CD8-positive, alpha-beta memory T cell (primary cell): ENCODE results near the gene CLIC3. TPM values are rescaled to one million over a fixed set of nuclear protein-coding genes. Genes with fewer than 3 reads are reported as not detected.

Experiments used
- CTCF ChIA-PET: fragments of 350-600 bp; sonication (Branson Sonifier 250); formaldehyde crosslinking; loops from one replicate; lab custom pipeline; 2021; ENCODE audit warnings: antibody characterized with exemption; lab: Charles Lee
- POLR2A ChIA-PET: fragments of 350-600 bp; sonication (Branson Sonifier 250); formaldehyde crosslinking; loops from one replicate; lab custom pipeline; 2021; ENCODE audit warnings: antibody characterized with exemption; lab: Charles Lee
- DNase-seq, 5 donors: peaks; one replicate each; pipeline versions ENCODE4 v3.0.0 to v3.0.0-alpha.2; 2020 to 2022; ENCODE audit warnings: mixed read lengths in 1 of 5
- H3K27ac ChIP-seq: one replicate; pipeline ENCODE4 v1.7.0; 2013; ENCODE audit warnings: low read depth, mild to moderate bottlenecking, low read length, moderate library complexity
- H3K27me3 ChIP-seq: 2 replicates; pipeline ENCODE4 v1.7.0; 2013; ENCODE audit warnings: low read length, mild to moderate bottlenecking; ENCODE audit not compliant: insufficient read depth, poor library complexity, severe bottlenecking
- H3K36me3 ChIP-seq: 2 replicates; pipeline ENCODE4 v1.7.0; 2013; ENCODE audit warnings: mild to moderate bottlenecking, low read length, moderate library complexity; ENCODE audit not compliant: insufficient read depth
- H3K4me1 ChIP-seq: 2 replicates; pipeline ENCODE4 v1.7.0; 2013; ENCODE audit warnings: mild to moderate bottlenecking, low read length, moderate library complexity; ENCODE audit not compliant: insufficient read depth
- H3K4me3 ChIP-seq: 2 replicates; pipeline ENCODE4 v1.7.0; 2013; ENCODE audit warnings: mild to moderate bottlenecking, low read length
- H3K9me3 ChIP-seq: 2 replicates; pipeline ENCODE4 v1.7.0; 2013; ENCODE audit warnings: mild to moderate bottlenecking, low read length
- H3K27ac Mint-ChIP-seq, 8 donors: one replicate each; pipeline ENCODE4 v1.8.0; 2020 to 2021; ENCODE audit warnings: mixed read lengths in 8 of 8, mild to moderate bottlenecking in 6 of 8, inconsistent platforms in 3 of 8, moderate library complexity in 3 of 8
- H3K27me3 Mint-ChIP-seq, 2 donors: one replicate each; pipeline ENCODE4 v1.8.0; 2020 to 2021; ENCODE audit warnings: mixed read lengths in 2 of 2, mild to moderate bottlenecking in 1 of 2, moderate library complexity in 1 of 2
- H3K36me3 Mint-ChIP-seq, 3 donors: one replicate each; pipeline ENCODE4 v1.8.0; 2020 to 2021; ENCODE audit warnings: mixed read lengths in 3 of 3, inconsistent platforms in 1 of 3, mild to moderate bottlenecking in 1 of 3
- H3K4me1 Mint-ChIP-seq, 3 donors: one replicate each; pipeline ENCODE4 v1.8.0; 2020 to 2021; ENCODE audit warnings: mixed read lengths in 3 of 3, inconsistent platforms in 1 of 3, mild to moderate bottlenecking in 1 of 3
- H3K4me3 Mint-ChIP-seq, 7 donors: one replicate each; pipeline ENCODE4 v1.8.0; 2020 to 2021; ENCODE audit warnings: mixed read lengths in 7 of 7, mild to moderate bottlenecking in 6 of 7, moderate library complexity in 4 of 7, inconsistent platforms in 2 of 7
- H3K9me3 Mint-ChIP-seq, 5 donors: one replicate each; pipeline ENCODE4 v1.8.0; 2020 to 2022; ENCODE audit warnings: mixed read lengths in 5 of 5, mild to moderate bottlenecking in 3 of 5, moderate library complexity in 2 of 5, inconsistent platforms in 1 of 5
- polyA plus RNA-seq: library from polyadenylated mRNA; unstranded; fragments of 300-500 nt; fragmentation: Illumina TruSeq; gene quantifications from one replicate; pipeline ENCODE4 v1.2.3, GENCODE V29; 2021
- total RNA-seq, 2 experiments: library from RNA; stranded (reverse); gene quantifications; one replicate each; pipeline ENCODE4 v1.2.3, GENCODE V29; 2021

CLIC3 gene
- total and polyA plus RNA-seq, 3 experiments from 2014 or later: 3.4 to 52.1 (median 4.1) TPM

DNA sequence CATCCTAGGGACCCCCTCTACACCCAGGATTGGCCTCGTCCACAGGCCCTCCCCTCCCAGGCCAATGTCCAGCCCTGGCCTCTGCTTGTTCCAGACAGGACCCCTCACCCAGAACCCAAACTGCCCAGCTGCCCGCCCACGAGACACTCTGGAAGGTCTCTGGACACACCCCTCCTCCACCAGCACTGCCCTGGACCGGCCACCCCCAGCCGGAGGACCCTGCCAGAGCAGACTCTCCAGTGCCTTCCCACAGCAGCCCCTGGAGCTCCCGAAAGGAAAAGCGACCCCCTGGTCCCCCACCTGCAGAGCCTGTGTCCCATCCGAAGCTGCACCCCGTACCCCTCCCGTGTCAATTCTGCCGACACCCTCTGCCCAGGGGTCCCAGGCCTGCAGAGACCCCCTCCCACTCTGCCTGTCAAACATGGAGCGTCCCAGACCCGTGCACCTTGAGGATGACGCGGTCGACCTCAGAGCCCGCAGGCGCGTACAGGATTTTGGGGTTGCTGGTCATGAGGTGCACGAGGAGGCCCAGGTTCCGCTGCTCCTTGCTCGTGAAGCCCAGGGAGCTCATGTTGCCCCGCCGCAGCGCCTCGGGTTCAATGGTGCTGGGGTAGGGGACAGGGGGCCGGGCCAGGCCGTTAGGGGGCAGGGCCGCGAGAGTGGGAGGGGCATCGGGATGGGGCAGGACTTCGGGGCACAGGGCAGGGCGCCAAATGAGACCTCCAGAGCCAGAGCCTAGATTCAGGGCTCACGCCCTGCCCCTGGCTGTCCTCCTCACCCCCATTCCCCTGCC is 23.7 kb upstream of the CLIC3 start:
- H3K9me3 Mint-ChIP-seq: no peaks in the 10 kb centered on the region
- ChIA-PET POLR2A (interaction anchor here (0.6 kb wide), 1 partner anchor 21 kb away, joined by 3 read pairs; no protein-coding TSS in a partner anchor), CTCF (interaction anchor here (0.7 to 5.7 kb wide), 4 partner anchors 9 to 72 kb away, joined by 3 to 34 read pairs (median 6); no protein-coding TSS in a partner anchor)
- H3K36me3 Mint-ChIP-seq: peaks cover 0 to 34% (median 3%) of the 10 kb centered on the region in 3 donors
- H3K27me3 ChIP-seq: no peaks in the 10 kb centered on the region
- H3K27ac ChIP-seq: no peak overlapping the region
- H3K9me3 ChIP-seq: no peaks in the 10 kb centered on the region
- H3K27ac Mint-ChIP-seq: peak overlapping the region in 1 of 8 donors; percentile 43
- H3K4me1 ChIP-seq: no peaks in the 10 kb centered on the region
- no peak for DNase-seq
- no peaks in the 10 kb centered on the region for H3K36me3 ChIP-seq
- peak overlapping the region in 1 of 7 donors; percentile 59 for H3K4me3 Mint-ChIP-seq
- peaks cover 2 to 18% (median 5%) of the 10 kb centered on the region in 3 donors for H3K4me1 Mint-ChIP-seq
- no peak overlapping the region for H3K4me3 ChIP-seq
- H3K27me3 Mint-ChIP-seq: no peaks in the 10 kb centered on the region

DNA sequence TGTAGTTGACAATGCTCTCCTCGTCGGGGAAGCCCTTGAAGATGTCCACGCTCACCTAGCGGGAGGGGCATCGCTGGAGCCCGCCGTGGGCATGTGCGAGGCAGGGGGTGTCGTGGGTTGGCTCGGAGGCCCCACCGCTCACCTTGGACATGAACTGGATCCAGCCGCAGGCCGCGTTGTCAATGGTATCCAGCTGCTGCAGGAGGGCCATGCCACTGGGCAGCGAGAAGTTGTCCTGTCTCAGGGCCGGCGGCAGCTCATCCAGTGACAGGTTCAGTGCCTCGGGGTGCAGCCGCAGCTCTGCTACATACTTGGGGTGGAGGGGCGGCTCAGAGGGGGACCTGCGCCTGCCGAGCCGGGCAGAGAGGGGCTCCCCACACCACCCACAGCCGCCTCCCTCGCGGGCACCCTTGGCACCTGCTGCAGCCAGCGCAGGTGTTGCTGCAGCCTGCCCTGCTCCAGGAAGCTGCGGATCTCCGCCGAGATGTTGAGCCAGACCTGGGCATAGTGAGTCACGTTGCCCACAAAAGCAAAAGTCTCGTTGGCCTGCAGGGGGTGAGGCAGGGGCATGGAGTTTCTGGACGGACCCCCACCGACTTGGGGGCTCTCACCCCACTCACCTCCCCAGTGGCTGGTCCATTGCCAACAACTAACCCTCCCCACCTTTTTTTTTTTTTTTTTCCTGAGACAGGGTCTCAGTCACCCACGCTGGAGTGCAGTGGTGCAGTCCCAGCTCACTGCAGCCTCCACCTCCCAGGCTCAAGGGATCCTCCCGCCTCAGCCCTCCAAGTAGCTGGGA is 22.6 kb upstream of the CLIC3 start:
- no peak overlapping the region for H3K4me3 Mint-ChIP-seq
- Histone ChIP-seq H3K27ac (no peak overlapping the region), H3K4me1 (no peaks in the 10 kb centered on the region), H3K9me3 (no peaks in the 10 kb centered on the region), H3K4me3 (no peak overlapping the region), H3K27me3 (no peaks in the 10 kb centered on the region), H3K36me3 (no peaks in the 10 kb centered on the region)
- H3K4me1 Mint-ChIP-seq: peaks cover 2 to 9% (median 5%) of the 10 kb centered on the region in 3 donors
- no peak overlapping the region for H3K27ac Mint-ChIP-seq
- ChIA-PET CTCF (interaction anchor here (0.7 to 5.7 kb wide), 4 partner anchors 10 to 71 kb away, joined by 3 to 34 read pairs (median 6); no protein-coding TSS in a partner anchor), POLR2A (no interaction called here)
- no peaks in the 10 kb centered on the region for H3K27me3 Mint-ChIP-seq
- DNase-seq: no peak
- H3K36me3 Mint-ChIP-seq: peaks cover 0 to 43% (median 3%) of the 10 kb centered on the region in 3 donors
- H3K9me3 Mint-ChIP-seq: no peaks in the 10 kb centered on the region

DNA sequence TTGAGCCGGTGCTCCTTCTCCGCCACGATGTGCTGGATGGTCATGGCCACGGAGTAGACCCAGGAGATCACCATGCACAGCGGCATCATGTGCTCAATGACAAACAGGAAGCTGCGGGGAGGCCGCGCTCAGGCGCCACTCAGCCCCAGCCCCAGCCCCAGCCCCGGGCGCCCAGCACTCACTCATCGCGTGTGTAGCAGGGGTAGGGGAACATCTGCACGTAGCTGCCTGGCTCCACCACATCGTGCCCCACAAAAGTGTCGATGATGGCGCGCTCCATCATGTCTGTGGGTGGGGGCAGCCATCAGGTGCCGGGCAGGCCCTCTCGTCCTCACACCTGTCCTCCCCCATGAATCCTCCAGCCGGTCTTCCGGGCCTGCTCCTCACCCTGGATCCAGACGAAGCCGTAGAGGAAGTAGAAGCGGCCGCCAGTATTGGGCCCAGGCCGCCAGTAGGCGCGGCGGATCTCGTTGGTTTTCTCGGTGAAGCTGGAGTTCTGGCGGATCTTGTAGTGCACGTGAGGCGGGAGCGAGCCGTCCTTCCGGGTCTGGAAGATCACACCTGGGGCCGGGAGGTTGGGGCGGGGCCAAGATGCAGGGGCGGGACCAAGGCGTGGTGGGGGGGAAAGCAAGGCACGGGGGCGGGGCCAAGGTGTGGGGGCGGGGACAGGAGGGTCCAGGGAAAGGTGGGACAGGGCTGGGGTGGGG is 21.6 kb upstream of the CLIC3 start:
- CTCF ChIA-PET: interaction anchor here (1.0 to 2.3 kb wide), 2 partner anchors 11 to 12 kb away, joined by 3 to 9 read pairs; no protein-coding TSS in a partner anchor

DNA sequence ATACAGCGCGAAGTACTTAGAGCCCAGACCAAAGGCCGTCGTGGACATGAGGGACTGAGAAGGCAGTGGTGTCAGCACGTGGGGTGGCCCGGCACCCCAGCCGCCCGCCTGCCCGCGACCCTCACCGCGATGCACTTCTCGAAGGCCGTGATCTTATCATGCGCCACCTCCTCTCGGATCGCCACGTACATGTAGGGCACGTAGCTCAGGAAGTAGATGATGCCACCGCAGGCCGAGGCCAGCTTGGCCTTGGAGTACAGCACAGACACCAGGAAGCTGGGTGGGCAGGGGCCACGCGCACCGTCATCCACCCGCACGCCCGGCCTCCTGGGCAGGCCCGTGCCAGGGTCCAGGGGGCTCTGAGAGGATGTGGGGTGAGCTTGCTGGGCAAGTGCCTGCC is 20.7 kb upstream of the CLIC3 start:
- Mint-ChIP-seq H3K27me3 (no peaks in the 10 kb centered on the region), H3K27ac (peak overlapping the region in 2 of 8 donors; percentile 54), H3K9me3 (no peaks in the 10 kb centered on the region), H3K4me3 (no peak overlapping the region), H3K4me1 (peaks cover under 1 to 4% (median 3%) of the 10 kb centered on the region in 3 donors), H3K36me3 (peaks cover 0 to 50% (median 2%) of the 10 kb centered on the region in 3 donors)
- Histone ChIP-seq H3K36me3 (no peaks in the 10 kb centered on the region), H3K4me3 (no peak overlapping the region), H3K4me1 (no peaks in the 10 kb centered on the region), H3K27me3 (no peaks in the 10 kb centered on the region), H3K27ac (no peak overlapping the region), H3K9me3 (no peaks in the 10 kb centered on the region)
- POLR2A ChIA-PET: no interaction called here
- no peak for DNase-seq
- CTCF ChIA-PET: interaction anchor here (1.3 kb wide), 1 partner anchor 12 kb away, joined by 4 read pairs; no protein-coding TSS in a partner anchor

More for the DNA sequence above, 21.6 kb upstream of the CLIC3 start:
- H3K36me3 ChIP-seq: no peaks in the 10 kb centered on the region
- H3K27me3 ChIP-seq: no peaks in the 10 kb centered on the region
- H3K4me1 ChIP-seq: no peaks in the 10 kb centered on the region
- Mint-ChIP-seq H3K9me3 (no peaks in the 10 kb centered on the region), H3K4me1 (peaks cover 2 to 5% (median 4%) of the 10 kb centered on the region in 3 donors), H3K4me3 (no peak overlapping the region), H3K36me3 (peaks cover 0 to 46% (median 3%) of the 10 kb centered on the region in 3 donors), H3K27me3 (no peaks in the 10 kb centered on the region), H3K27ac (peak overlapping the region in 1 of 8 donors; percentile 60)
- H3K9me3 ChIP-seq: no peaks in the 10 kb centered on the region
- POLR2A ChIA-PET: no interaction called here
- no peak overlapping the region for H3K4me3 ChIP-seq
- DNase-seq: no peak
- no peak overlapping the region for H3K27ac ChIP-seq

DNA sequence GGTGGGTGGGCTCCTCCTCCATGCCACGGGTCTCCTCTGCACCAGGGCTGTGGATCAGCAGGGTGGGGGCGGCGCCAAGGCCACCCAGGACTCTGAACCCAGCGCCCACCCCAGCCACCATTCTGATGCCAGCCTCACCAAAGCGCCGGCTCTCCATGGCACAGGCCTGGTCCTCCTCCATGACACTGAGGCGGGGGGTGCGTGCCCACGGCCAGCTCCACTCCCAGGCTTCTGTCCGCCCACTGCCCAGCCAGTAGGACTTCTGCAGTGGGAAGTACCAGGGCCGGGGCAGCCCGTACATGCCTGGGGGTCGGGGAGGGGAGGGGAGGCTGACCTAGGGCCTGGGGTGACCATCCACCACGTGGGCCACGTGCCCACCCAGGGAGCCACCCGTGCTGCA is 20.1 kb upstream of the CLIC3 start:
- Histone ChIP-seq H3K9me3 (no peaks in the 10 kb centered on the region), H3K4me1 (no peaks in the 10 kb centered on the region), H3K4me3 (no peak overlapping the region), H3K27ac (no peak overlapping the region), H3K27me3 (no peaks in the 10 kb centered on the region), H3K36me3 (no peaks in the 10 kb centered on the region)
- ChIA-PET CTCF (interaction anchor here (1.3 kb wide), 1 partner anchor 12 kb away, joined by 4 read pairs; no protein-coding TSS in a partner anchor), POLR2A (no interaction called here)
- peaks cover 0 to 4% (median 0%) of the 10 kb centered on the region in 3 donors for H3K4me1 Mint-ChIP-seq
- no peak for DNase-seq
- peaks cover 0 to 54% (median 0%) of the 10 kb centered on the region in 3 donors for H3K36me3 Mint-ChIP-seq
- peak overlapping the region in 1 of 8 donors; percentile 60 for H3K27ac Mint-ChIP-seq
- no peaks in the 10 kb centered on the region for H3K9me3 Mint-ChIP-seq
- H3K27me3 Mint-ChIP-seq: no peaks in the 10 kb centered on the region
- no peak overlapping the region for H3K4me3 Mint-ChIP-seq

DNA sequence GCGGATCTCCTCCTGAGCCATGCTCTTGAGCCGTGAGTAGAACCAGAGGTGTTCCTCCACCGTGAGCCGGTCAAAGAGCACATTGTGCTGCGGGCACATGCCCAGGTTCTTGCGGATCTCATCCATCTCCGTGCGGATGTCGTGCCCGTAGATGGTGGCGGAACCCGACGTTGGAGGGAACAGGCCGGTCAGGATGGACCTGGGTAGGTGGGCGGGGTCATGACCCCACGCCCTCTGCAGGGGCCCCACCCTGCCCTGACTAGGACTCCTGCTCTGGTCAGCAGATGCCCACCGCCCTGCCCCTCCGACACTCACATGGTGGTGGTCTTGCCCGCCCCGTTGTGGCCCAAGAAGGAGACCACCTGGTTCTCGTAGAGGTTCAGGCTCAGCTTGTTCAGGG is 19.6 kb upstream of the CLIC3 start:
- Mint-ChIP-seq H3K9me3 (no peaks in the 10 kb centered on the region), H3K27me3 (no peaks in the 10 kb centered on the region), H3K4me3 (no peak overlapping the region), H3K36me3 (peaks cover 0 to 57% (median 0%) of the 10 kb centered on the region in 3 donors), H3K27ac (no peak overlapping the region), H3K4me1 (peaks cover 0 to 4% (median 0%) of the 10 kb centered on the region in 3 donors)
- CTCF ChIA-PET: interaction anchor here (1.3 kb wide), 1 partner anchor 13 kb away, joined by 4 read pairs; no protein-coding TSS in a partner anchor
- no peak overlapping the region for H3K27ac ChIP-seq
- DNase-seq: no peak
- POLR2A ChIA-PET: no interaction called here
- H3K4me3 ChIP-seq: no peak overlapping the region
- H3K36me3 ChIP-seq: no peaks in the 10 kb centered on the region
- H3K27me3 ChIP-seq: no peaks in the 10 kb centered on the region
- no peaks in the 10 kb centered on the region for H3K9me3 ChIP-seq
- no peaks in the 10 kb centered on the region for H3K4me1 ChIP-seq

DNA sequence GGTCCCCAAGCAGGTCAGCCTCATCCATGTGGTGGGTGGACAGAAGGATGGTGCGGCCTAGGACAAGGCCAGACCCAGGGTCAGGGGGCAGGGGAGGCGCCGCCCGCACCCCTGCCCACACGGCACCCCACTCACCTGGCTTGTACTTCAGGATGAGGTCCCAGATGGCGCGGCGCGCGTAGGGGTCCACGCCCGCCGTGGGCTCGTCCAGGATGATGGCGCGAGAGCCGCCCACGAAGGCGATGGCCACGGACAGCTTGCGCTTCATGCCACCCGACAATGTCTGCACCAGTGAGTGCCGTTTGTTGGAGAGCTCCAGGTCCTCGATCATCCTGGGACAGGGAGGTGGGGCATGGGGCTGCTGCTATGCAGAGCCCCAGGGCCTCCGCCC is 19.2 kb upstream of the CLIC3 start:
- H3K27ac ChIP-seq: no peak overlapping the region
- no peaks in the 10 kb centered on the region for H3K36me3 ChIP-seq
- ChIA-PET POLR2A (no interaction called here), CTCF (interaction anchor here (1.0 to 1.4 kb wide), 2 partner anchors 12 to 31 kb away, joined by 3 to 4 read pairs; no protein-coding TSS in a partner anchor)
- DNase-seq: no peak
- H3K36me3 Mint-ChIP-seq: peaks cover 0 to 57% (median 0%) of the 10 kb centered on the region in 3 donors
- H3K4me3 ChIP-seq: no peak overlapping the region
- H3K27me3 ChIP-seq: no peaks in the 10 kb centered on the region
- no peaks in the 10 kb centered on the region for H3K9me3 ChIP-seq
- H3K4me1 ChIP-seq: no peaks in the 10 kb centered on the region
- H3K4me1 Mint-ChIP-seq: peaks cover 0 to 4% (median 0%) of the 10 kb centered on the region in 3 donors
- H3K9me3 Mint-ChIP-seq: no peaks in the 10 kb centered on the region
- no peak overlapping the region for H3K4me3 Mint-ChIP-seq
- H3K27me3 Mint-ChIP-seq: no peaks in the 10 kb centered on the region
- H3K27ac Mint-ChIP-seq: no peak overlapping the region
